SU-DHL-6 (cell line): ENCODE results near the gene DHX9.

Experiments used
- EZH2phosphoT487 ChIP-seq: fragments of 200-600 bp; sonication (generic), shearing (Covaris generic); conservative IDR thresholded peaks from 2 replicates; pipeline ENCODE4 v1.6.1; 2018; ENCODE audit warnings: mild to moderate bottlenecking, antibody characterized with exemption, low read length, moderate library complexity, mixed read lengths
- TF ChIP-seq, protein P1 (sequence below): fragments of 200-600 bp; sonication (generic); IDR thresholded peaks from one replicate; pipeline ENCODE4 v1.5.1; 2017; ENCODE audit warnings: antibody characterized with exemption, mild to moderate bottlenecking, low read length, moderate library complexity; ENCODE audit not compliant: insufficient read depth, poor library complexity, severe bottlenecking

DNA sequence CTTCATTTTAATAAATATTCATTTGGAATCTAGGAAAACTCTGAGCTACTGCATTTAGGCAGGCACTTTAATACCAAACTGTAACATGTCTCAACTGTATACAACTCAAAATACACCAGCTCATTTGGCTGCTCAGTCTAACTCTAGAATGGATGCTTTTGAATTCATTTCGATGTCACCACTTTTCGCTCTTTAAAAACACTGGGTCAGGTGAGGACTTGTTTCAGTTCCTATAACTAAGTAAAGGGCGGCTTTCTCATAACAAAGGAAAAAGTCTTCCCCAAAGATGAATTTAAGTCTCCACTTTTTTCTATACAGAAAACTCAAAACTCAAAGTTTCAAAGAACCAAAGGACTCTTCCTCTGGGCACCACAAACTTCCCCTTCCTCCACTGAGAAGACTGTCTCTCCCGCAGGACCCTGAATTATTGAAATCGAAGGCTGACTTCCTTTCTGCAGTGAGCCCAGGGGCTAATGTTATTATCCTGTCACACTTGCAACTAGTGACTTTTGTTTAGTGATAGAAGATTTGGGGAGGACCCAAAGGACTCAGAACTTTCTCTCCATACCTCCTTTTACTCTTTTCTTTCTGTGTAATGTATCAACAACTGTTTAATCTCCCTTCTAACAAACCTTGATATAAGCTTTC lies 9.7 kb upstream of the DHX9 start:
- TF ChIP-seq, protein P1, sequence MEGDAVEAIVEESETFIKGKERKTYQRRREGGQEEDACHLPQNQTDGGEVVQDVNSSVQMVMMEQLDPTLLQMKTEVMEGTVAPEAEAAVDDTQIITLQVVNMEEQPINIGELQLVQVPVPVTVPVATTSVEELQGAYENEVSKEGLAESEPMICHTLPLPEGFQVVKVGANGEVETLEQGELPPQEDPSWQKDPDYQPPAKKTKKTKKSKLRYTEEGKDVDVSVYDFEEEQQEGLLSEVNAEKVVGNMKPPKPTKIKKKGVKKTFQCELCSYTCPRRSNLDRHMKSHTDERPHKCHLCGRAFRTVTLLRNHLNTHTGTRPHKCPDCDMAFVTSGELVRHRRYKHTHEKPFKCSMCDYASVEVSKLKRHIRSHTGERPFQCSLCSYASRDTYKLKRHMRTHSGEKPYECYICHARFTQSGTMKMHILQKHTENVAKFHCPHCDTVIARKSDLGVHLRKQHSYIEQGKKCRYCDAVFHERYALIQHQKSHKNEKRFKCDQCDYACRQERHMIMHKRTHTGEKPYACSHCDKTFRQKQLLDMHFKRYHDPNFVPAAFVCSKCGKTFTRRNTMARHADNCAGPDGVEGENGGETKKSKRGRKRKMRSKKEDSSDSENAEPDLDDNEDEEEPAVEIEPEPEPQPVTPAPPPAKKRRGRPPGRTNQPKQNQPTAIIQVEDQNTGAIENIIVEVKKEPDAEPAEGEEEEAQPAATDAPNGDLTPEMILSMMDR = no peak
- TF ChIP-seq EZH2phosphoT487 = no peak
